SW480 (cell line): ENCODE measurements around the gene POLR2C.
A peak's percentile ranks its signal among the peaks of the same experiment; 100 is the strongest.

Experiments used
- DNase-seq: peaks from one replicate; pipeline ENCODE4 v3.0.0-alpha.2; 2016; ENCODE audit warnings: low spot score

Gene POLR2C

DNA sequence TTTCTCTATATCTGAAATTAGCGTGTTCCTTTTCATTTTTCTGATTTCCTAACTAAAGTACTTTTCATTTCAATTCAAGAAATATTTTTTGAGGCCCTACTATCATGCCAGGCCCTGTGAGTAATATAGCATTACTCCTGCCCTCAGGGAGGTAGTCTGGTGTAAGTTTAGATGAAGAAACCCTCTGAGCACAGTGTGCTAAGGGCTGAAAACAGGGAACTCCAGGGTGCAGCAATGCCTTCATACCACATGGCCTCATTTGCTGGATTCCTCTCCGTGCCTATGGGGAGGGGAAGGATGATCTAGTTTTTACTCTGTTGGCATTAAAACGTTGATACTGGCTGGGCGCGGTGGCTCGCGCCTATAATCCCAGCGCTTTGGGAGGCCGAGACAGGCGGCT lies 10.5 kb upstream of the POLR2C start:
- DNase-seq: no peak

DNA sequence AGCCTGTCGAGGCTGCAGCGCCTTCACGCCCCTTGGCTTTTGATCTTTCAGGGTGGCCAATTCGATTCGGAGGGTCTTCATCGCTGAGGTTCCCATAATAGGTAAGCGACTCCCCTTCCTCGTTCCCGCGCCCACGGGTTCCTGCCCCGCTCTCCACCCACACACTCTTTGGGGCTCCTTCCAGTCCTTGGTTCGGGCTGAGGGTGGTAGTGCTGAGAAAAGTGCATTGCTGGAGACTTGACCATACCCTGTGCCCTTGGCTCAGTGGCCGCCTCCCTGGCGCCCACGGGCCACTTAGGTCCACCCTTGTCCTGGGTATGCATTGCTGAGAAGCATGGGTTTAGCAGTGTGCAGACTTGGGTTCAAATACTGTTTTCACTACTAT lies 491 bp downstream of the POLR2C start:
- DNase-seq: no peak

DNA sequence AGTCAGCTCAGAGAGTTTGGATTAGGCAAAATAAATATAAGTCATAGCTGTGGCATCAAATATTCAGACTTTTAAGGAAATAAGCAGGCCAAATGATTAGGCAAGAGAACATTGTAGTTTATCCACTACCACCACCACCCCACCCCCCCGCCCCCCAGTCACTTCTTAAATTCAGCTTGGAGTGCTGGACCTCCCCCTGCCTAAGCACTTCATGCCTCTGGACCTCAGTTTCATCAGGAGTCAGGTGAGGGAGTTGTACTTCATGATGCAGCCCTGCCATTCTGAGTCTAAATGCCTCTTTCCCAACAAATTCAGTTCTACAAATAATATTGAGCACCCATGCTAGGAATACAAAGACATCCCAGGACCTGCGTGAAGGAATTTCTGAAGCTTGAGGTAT lies 2.0 kb downstream of the POLR2C start:
- no peak for DNase-seq

DNA sequence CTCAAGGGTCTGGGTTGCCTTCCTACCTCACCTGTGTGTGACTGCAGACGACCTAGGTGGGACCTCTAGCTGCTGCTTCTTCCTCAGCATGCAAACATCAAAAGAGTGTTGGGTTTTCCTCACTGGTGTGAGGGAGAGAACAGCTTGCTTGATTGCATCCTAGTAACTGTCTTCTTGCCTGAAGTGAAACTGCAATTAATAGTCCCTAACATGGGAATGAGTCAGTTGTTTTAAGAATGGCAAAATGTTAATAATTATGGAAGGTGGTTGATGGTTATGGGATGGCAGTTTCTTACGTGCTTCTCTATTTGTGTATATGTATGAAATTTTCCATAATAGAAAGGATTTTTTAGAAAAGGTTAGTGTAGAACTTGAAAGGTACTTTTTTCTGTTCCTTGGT lies 5.9 kb downstream of the POLR2C start:
- DNase-seq: no peak

DNA sequence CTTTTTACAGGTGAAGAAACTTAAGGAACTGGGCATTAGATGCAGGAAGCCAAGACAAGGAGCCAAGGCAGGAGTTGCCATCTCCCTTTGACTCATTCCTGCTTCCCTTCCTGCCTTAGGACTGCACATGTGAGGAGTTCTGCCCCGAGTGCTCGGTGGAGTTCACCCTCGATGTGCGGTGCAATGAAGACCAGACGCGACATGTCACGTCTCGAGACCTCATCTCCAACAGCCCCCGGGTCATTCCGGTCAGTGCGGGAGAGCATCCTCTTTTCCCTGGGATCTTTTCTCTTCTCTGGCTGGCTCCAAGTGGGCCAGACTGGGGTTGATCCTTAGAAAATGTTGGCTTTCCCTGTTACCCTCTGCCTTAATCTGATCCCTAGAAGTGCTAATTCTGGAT lies 6.6 kb downstream of the POLR2C start:
- no peak for DNase-seq

DNA sequence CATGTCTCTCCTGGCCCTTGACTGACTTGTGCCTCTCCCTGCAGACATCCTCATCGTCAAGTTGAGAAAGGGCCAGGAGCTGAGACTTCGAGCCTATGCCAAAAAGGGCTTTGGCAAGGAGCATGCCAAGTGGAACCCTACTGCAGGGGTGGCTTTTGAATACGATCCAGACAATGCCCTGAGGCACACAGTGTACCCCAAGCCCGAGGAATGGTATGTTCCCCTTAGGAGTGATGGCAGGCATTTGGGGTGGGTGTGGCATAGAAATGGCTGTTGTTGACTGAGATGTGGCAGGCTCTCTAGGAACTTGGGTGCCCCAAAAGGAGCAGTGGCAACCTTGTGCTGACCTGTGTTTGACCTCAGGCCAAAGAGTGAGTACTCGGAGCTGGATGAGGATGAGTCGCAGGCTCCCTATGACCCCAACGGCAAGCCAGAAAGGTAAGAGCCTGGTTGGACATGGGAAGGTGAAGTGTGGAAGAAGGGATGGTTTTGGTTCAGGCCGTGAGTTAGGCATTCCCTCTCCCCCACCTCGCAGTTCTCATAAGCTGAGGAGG lies 7.5 kb downstream of the POLR2C start:
- DNase-seq: no peak

DNA sequence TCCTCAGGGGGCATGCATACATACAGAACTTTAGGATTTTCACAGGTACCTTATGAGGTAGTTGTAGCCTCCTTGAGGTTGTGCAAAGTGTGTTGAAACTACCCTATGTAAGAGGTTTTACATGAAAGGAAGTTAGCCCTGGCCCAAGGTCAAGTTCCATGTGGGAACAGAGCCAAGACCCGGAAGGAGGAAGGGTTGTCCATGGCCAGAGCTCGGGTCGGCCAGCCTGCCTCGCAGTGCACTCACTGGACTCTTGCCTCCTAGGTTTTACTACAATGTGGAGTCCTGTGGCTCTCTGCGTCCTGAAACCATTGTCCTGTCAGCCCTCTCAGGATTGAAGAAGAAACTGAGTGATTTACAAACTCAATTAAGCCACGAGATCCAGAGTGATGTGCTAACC lies 8.2 kb downstream of the POLR2C start:
- no peak for DNase-seq

DNA sequence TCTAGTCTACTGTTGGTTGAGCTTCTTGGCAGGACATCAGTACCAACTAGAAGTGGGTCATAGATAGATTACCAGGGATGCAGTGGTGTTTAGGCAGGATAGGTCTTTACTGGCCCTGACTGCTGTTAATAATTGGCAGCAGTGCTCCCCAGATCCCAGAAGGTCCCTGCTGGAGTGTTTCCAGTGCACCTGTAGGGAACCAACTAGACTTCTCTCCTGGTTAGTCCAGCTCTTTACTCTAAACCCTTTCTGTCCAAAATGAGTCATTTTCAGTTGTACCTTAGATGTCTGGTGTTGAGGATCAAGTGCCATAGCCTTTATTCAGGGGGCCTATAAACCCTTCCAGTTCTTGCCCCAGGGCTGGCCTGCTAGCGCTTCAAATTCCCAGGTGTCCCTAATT lies 8.7 kb downstream of the POLR2C start:
- DNase-seq: no peak

DNA sequence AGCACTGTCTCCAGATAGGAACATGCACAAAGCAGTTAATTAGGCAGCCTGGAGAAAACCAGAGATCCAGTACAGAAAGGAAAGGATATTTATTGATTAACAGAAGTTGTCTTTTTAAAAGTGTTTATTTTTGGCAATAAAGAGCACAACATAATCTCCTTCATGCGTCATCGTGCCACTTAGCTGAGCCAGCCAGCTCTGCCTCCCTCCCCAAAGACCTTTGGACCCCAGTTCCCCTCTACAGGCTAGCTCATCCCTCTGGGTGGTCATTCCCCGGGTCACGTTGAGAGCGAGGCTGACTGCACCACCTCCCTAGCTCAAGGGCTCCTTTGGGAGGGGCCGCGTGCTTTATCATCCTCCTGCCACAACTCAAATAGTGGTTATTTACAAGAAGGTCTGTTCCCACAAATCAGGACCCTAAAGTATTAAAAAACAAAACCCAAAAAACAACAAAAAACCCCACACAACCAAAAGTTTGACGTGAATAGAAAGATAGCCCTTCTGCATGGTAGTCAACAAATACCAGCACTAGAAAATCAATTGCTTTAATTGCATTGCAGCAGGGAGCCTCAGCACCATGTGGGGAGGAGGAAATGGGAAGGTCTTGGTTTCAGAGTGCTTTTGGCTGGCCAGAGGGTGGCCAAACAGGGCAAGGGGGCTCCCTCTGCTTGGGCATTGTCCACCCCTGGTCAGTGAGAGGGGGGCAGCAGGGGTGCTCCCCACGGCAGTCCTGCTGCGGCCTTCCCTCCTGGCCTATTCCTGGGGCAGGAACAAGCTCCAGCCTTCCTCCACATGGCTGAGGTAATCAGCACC lies 9.6 kb downstream of the POLR2C start:
- no peak for DNase-seq

DNA sequence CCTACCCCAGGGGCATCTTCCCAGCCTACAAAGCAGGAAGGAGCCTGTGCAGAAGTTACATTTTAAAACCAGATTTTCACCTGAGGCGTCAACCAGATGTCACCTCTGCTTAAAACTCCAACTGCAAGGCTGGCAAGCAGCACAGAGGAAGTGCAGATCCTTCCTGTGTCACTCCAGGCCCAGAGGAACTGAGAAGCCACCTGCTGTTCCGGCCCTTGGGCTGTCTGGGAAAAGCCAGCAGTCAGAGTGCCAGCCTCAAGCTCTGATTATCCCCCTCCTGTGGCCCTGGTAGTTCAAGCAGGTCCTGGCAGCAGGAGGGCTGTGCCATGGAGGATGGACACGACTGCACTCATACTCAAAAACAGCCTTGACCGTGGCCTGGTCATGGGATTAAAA lies 10.2 kb downstream of the POLR2C start:
- no peak for DNase-seq

DNA sequence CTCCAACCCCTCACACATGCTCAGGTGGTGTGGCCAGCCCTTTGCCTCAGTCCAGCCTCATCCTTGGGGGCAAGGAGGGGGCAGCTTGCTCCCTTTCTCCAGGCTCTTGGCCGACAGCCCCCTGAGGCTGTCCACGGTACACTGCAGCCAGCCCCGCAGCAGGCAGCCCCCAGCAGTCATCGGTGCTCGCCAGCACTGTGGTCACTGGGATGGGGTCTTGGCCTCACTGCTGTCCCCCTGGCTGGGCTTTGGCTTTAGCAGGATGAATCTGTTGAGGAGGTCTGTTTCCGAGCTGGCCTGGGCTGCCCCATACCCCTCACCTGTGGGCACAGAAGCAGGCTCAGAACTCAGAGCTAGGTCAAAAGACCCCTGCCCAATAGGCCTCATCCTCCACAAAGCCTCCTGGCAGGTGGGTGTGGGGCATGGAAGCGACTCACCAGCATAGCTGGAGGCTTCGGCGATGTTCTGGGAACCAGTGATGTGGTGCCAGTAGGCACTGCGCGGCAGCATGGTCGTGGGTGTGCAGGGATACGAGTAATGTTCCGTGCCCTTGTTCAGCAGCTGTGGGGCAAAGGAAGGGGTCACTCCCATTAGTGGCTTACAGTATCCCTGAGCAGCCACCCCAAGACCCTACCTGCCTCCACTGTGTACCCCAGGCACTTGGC lies 10.8 kb downstream of the POLR2C start:
- DNase-seq: no peak

DNA sequence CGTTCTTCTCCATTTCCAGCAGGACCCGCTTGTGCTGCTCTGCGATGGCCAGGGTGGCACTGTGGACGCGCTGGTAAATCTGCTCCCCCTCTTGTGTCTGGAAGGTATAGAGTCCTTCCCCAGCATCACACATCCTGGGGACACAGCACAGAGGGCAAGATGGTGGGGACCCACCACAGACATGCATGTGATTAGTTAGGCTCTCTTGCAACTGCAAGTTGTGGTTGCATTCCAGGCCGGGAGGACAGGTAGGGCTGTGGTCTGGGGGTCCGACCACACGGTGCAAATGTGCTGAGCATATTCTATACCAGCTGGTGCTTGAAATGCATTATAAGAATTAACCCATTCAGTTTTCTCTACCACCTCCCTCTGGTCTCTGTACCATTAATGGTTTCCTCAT lies 11.4 kb downstream of the POLR2C start:
- DNase-seq: no peak

DNA sequence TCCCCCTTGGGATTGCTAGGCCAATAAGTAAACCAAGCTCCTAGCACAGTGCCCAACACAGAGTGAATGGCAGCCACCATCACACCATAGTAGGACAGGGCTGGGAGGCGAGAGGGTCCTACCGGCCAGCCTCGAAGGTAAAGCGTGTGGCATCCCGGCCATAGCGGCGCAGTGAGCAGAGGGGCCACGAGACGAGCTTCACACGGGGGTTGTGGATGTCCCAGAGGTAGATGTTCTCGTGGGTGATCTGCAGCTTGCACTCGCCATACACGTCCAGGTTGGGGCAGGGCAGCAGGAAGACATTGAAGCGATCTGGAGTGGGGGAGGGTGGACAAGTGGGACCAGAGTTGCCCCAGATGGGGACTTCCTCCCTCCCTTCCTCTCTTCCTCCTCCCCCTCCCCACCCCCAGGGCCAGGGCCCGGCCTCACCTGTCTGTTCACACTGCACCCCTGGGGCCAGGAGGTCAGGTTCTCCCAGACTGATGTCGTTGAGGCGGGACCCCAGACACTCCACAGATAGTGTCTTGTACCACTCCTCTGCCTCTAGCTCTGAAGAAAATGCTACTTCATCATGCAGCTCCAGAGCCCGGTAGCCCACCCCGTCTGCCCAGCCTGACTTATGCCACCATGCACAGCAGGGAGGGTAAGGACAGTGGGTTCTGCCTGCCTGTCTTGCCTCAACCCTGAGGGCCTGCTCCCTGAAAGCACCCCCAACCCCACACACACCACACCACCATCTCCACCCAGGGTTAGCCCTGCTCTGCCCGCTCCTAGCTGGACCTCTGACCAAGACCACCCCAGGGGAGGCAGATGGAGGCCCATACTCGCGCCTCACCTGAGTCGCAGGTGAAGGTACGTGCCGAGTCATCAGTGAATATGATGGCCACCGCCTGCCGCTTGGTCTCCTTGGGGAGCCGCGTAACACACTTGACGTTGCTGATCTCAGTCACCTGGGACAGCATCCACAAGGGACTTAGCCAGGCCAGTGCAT lies 12.5 kb downstream of the POLR2C start:
- DNase-seq: no peak

DNA sequence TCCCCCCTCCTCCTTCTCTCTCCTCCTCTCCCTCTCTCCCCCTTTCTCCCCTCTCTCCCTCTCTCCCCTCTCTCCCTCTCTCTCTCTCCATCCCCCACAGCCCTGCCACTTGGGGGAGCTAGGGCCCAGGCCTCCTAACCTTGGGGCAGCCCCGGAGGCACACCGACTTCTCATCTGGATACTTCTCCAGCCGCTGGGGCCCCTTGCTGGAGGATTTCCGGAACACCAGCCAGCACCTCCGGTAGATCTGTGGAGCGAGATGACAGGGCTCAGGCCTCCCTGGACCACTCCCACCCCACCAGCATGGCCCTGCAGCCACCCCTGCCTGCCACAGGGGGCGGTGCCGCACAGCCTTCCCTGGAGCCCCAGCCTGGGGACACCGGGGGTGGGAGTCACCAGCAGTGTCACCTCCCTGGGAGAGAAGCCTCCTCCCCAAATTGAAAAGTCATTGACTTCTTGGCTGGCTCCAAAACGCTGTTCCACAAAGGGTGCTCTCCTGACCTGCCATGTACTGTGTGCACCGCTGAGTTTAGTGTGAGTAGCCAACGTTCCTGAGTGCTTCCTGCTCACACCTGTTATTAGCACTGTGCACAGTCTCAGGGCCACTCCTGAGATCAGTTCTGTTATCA lies 13.3 kb downstream of the POLR2C start:
- DNase-seq: no peak

DNA sequence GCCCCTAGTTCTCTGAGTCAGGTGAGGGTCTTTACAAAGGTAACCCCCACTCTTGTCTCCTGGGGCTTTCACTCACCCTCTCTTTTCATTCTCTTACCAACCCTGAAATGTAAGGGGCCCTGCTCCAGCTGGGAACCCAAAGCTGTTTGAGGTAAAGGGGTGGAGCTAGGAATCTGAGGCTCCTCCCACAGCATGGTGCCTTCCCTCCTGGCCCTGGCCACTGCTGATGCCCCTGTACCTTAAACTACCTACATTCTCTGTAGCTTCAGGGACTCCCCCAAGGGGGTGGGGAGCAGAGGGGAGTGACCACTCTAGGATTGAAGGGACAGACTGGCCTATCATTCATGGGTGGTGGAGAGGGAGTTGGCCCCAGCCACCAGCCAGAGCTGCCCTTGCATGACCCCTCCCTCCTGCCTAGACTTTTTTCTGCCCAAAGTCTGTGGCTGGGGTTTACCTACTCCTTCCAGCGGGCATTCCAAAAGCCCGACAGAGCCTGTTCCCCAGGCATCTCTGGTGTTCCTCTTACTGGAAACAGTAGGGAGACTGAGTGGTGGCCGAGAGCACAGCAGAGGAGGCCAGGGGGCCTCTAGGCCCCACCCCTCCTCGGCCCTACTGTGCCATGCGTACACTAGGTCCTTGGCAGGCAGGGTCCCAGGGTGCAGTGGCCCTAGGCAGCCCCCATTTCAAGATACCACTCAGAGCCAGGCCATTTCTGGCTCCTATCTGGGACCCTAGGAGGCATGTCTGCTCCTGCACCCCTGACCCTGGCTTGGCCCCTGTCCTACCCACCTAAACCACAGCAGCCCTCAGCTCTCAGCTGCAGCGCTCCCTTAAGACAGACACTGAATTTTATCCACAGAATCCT lies 14.3 kb downstream of the POLR2C start:
- no peak for DNase-seq

DNA sequence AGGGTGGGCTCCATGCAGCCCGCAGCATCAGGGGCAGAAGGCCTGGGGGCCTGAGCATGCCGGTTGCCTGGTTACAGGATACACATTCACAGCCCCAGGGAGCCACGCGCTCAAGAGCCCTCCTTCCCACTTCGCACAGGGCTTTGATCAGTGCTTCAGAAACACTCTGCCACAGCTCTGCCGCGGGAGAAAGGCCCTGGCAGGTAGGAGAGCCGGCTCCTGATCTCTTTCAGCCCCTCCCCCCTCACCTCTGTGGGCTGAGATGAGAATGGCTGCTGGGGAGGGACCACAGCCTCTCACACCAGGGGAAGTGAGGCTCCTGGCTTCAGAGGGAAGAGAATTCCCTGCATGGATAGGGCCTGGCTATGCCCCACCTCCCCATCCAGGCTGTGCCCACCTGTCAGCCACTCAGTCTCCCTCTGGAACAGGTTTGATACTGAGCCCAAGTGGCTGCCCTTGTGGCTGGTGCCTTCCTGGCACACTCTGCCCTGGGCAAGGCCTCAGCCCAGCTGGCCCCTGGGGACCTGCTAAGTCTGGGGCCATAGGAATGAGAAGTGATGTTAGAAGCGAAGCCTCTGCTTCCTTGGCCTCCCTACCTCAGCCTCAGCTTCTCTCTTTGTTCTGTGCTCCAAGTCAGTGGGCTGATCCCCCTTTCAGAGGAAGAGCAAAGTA lies 15.2 kb downstream of the POLR2C start:
- DNase-seq: no peak

DNA sequence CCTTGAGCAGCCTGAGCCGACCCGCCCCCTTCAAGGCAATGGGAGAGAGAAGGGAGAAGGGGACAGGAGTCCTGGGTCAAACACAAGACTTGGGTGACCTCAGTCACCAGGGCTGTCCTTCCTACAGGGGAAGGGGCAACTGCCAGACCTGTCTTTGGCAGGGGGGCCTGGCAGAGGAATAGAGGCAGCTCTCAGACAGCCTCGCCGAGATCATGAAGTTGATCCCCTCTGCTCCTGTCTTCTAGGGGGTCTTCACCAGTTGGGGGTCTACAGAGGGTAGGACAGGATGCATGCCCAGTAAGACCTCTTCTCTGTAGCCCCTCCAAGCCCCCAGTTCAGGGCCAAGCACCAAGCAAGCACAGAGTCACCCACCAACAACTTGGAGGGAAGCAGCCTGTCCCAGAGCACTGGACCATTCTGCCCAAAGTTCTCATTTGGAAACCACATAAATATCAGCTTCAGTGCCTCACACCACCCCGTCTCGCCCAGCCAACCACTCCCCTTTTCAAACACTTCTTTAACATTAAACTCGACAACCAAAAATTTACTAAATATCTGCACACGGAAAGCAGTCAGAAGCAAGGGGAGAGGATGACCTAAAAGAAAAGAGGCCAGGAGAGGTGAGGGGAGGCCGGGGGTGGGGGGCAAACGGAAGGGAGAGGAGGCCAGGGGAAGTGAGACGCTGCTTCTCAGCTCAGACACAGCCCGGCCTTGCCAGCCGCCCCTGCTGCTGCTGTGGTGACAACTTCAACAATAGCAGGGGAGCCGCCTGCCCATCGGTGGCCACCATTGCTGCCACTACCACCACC lies 16.1 kb downstream of the POLR2C start:
- no peak for DNase-seq

DNA sequence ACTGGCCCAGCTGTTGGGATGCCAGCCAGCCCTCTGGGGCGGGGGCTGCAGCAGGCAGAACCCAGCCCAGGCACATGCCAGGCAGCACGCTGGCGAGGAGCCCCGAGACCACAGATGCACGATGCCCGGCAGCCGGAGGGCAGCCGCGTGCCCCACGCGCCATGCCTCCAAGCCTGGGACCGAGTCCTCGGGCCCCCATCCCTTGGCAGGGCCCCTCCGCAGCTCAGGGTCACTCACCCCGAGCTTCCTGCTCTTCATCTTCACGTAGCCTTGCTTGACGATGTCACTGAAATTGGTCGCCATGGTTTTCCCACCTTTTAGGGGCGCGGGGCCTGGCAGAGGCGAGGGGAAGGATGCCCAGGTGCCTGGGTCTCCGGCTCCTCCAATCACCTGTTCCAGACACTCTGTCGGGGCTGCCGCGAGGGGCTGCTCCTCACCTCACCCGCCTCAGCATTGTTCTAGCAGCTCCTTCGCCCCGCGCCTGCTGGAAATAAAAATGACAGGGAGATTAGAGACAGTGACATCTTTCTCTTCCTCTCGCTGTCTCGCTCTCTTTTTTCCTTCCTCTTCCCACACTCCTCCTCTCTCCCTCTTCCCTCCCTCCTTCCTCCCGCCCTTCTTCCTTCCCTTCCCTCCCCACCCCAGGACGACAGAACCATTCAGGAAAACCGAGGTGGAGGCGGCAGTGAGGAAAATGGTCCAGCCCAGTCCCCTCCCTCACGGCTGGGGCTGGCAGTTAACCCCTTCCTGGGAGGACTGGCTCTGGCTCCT lies 16.9 kb downstream of the POLR2C start:
- peak; percentile 53 for DNase-seq
